GM11168 (cell line): ENCODE measurements around the gene DPY30.
"Not testable (repeated sequence)": the region's sequence is repeated elsewhere in the genome, so short reads cannot be mapped to it uniquely, and the experiment has no call there.

ENCODE experiments used
- in situ Hi-C: fragments of 300-500 bp; cut with MboI; formaldehyde crosslinking; loops from one replicate; pipeline ENCODE4 v1.12.0; 2022; ENCODE audit warnings: low sequenced_read_pairs; ENCODE audit not compliant: unreplicated experiment

The DPY30 gene

DNA sequence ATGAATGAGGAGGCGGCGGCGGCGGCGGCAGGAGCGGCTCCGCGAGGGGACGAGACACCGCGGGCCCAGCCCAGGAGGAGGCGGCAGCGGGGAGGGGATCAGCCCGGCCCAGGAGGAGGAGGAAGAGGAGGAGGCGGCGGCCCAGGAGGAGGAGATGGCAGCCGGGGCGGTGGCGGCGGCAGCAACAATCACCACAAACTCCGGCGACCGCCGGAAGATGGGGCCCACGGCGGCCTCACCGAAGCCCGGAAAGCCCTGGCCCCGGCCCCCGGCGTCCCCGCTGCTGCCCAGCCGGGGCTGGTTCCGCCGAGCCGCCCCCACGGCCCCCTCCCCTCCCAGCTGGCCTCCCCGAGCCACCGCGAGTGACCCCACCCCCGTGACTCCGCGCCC lies 29.3 kb downstream of the DPY30 start:
- in situ Hi-C loops: not testable (repeated sequence)

DNA sequence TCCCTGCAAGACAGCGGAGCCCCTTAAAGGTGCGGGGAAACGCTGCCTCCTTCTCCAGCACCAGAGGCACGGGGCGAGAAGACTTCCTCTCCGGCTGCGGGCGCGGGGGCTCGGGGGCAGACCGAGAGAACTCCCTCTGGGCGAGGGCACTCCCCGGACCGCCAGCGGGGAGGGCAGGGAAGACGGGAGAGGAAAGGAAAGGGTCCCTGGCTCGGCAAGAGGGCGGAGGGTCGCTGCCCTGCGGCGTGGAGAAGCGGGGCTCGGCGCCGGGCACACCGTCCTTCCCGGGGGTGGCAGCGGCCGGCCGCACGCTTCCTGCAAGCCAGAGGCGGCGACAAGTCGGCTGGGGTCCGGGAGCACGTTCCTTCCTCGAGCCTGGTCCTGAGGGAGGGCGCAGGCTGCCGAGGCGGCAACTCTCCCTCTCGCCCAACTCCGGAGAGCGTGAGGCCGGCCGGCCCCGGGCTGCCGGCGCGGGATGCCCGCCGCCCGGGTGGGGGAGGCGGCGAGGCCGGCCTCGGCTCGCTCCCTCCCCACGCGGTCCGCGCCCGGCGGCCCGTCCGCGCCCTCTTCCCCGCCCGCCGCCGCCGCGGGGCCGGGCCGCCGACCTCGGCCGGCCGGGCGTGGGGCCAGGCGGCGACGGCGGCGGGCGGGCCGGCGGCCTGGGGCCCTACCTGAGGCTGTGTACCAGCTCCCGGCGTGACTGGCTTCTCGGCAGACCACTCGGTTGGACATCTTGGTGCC lies 29.9 kb downstream of the DPY30 start:
- in situ Hi-C loops: loop anchor here (5.0 kb wide), 1 partner anchor 47 kb away; no protein-coding TSS in a partner anchor

DNA sequence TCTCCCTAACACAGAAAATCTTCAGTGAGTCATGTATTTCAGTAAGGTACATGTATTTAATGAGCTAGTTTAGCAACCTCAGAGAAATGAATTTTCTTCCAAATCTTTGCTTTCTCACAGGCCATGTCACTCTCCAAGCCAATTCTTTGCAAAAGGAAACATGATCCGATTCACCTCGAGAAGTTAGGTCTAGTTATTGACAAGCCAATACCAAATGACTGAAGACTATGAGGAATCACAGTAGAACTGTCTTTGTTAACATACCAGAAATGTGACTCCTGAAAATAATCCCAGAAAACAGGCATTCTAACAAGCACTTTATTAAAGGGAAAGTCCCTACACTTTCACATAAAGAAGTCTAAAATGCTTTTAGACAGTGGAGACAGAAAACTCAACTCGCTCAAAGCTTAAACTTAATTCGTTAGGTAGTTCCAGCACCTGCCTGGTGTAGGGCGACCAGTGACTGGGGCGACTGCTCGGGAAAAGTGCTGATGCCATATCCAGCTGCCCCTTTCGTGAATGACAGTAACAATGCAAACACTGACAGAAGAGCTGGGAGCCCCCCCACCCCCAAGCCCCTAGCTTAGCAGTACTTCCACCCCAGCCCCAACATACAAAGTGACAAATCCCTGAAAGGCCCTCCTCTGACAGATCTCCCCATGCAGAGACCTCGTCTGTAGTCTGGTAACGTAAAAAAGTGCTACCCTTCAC lies 30.6 kb downstream of the DPY30 start:
- in situ Hi-C loops: loop anchor here (5.0 kb wide), 1 partner anchor 47 kb away; no protein-coding TSS in a partner anchor

GRCh38 chr2:32007121-32007391 lies 32.5 kb downstream of the DPY30 start:
- in situ Hi-C loops: loop anchor here (5.0 kb wide), 1 partner anchor 45 kb away; no protein-coding TSS in a partner anchor

GRCh38 chr2:32005371-32005976 lies 34.1 kb downstream of the DPY30 start:
- in situ Hi-C loops: loop anchor here (5.0 kb wide), 1 partner anchor 43 kb away; no protein-coding TSS in a partner anchor

- in situ Hi-C loops: no loop called here
Observed at GRCh38 chr2:32003791-32004190, 35.8 kb downstream of the DPY30 start.

- in situ Hi-C loops: no loop called here
Observed at GRCh38 chr2:32002406-32002805, 37.2 kb downstream of the DPY30 start.

DNA sequence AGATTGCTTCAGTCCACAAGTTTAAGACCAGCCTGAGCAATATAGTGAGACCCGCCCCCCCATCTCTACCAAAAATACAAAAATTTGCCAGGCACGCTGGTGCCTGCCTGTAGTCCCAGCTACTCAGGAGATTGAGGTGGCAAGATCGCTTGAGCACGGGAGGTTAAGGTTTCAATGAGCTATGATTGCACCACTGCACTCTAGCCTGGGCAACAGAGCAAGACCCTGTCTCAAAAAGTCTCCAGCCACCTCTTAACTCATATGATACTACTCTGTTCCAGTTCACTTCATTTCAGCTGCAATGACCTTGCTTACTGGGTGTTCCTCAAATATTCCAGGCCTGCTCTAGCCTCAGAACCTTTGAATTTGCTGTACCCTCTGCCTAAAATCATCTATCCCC lies 40.2 kb downstream of the DPY30 start:
- in situ Hi-C loops: loop anchor here (25.0 kb wide), 1 partner anchor 1488 kb away; the partner anchor contains the start of gene RASGRP3

- in situ Hi-C loops: loop anchor here (25.0 kb wide), 1 partner anchor 1488 kb away; the partner anchor contains the start of gene RASGRP3
Observed at GRCh38 chr2:31998731-31999383, 40.7 kb downstream of the DPY30 start.

GRCh38 chr2:31997653-31998052 lies 42.0 kb downstream of the DPY30 start:
- in situ Hi-C loops: loop anchor here (25.0 kb wide), 1 partner anchor 1490 kb away; the partner anchor contains the start of gene RASGRP3

DNA sequence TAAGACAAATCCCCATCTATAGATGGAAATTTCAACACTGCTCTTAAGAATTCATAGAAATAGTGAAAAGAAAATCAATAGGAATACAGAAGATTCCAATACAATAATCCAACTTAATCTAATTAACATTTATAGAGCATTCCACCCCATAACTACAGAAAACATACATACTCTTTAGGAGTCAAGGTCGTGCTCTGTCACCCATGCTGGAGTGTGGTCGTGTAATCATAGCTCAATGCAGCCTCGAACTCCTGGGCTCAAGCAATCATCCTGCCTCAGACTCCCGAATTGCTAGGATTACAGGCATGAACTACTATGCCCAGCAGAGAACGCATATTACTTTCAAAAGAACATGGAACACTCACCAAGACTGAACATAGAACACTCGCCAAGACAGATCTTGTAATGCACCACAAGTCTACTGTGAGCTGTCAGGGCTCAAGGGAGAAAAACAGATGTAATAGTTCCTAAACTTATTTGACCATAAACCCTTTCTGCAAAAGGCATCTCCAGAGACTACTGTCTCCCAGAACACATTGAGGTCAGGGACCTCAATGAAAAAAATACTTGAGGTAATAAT lies 42.9 kb downstream of the DPY30 start:
- in situ Hi-C loops: loop anchor here (25.0 kb wide), 1 partner anchor 1491 kb away; the partner anchor contains the start of gene RASGRP3

DNA sequence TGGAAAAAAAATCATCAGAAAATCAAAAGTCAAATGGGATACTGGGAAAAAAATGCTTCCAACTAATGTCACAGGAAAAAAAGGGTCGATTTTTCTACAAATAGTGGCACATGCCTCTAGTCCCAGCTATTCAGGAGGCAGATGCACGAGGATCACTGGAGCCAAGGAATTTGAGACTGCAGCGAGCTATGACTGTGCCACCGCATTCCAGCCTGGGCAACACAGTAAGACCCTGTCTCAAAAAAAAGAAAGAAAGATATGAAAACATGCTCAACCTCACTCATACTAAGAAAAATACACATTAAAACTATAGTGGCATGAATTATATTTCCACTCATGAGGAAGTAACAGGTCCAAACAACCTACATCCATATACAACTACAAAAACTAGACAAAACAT lies 46.7 kb downstream of the DPY30 start:
- in situ Hi-C loops: loop anchor here (25.0 kb wide), 1 partner anchor 1494 kb away; the partner anchor contains the start of gene RASGRP3

- in situ Hi-C loops: loop anchor here (25.0 kb wide), 1 partner anchor 1495 kb away; the partner anchor contains the start of gene RASGRP3
Observed at GRCh38 chr2:31992025-31992579, 47.5 kb downstream of the DPY30 start.

GRCh38 chr2:31989946-31990345 lies 49.7 kb downstream of the DPY30 start:
- in situ Hi-C loops: loop anchor here (25.0 kb wide), 1 partner anchor 1497 kb away; the partner anchor contains the start of gene RASGRP3

GRCh38 chr2:31987454-31988220 lies 52.0 kb downstream of the DPY30 start:
- in situ Hi-C loops: loop anchor here (25.0 kb wide), 1 partner anchor 1500 kb away; the partner anchor contains the start of gene RASGRP3

DNA sequence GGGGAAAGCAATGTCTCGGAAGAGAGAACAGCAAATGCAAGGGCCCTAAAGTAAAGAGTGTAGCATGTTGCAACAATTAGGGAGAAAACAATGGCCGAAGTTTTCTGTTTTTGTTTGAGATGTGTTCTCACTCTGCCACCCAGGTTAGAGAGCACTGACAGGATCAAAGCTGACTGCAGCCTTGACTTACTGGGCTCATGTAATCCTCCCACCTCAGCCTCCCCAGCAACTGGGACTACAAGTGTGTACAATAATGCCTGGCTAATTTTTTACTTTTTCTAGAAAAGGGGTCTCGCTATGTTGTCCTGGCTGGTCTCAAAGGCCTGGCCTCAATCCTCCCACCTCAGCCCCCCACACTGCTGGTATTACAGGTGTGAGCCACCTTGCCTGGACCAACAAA lies 52.7 kb downstream of the DPY30 start:
- in situ Hi-C loops: loop anchor here (25.0 kb wide), 1 partner anchor 1500 kb away; the partner anchor contains the start of gene RASGRP3

GRCh38 chr2:31983762-31984467 lies 55.7 kb downstream of the DPY30 start:
- in situ Hi-C loops: loop anchor here (25.0 kb wide), 1 partner anchor 1503 kb away; the partner anchor contains the start of gene RASGRP3
